K562 (cell line): Measurements from ENCODE around the gene SIRPD. TPM values are rescaled to one million over a fixed set of nuclear protein-coding genes. Genes with fewer than 3 reads are reported as not detected.

ENCODE experiments used
- ATAC-seq: fragments of 200-7000 bp; cut with Tn5 transposase; 3 replicates; pipeline ENCODE4 v1.9.1; 2020; ENCODE audit warnings: moderate library complexity
- BruUV-seq: library from RNA; stranded (reverse); fragments of 400-500 nt; replicated peaks from 2 replicates; lab custom pipeline; 2021; lab: Mats Ljungman, UMichigan
- CTCF ChIA-PET: fragments of 300-600 bp; formaldehyde crosslinking; extraction: SDS; loops from one replicate; lab custom pipeline; 2021; ENCODE audit warnings: low intra/inter-chr PET ratio; lab: Yijun Ruan, JAX
- POLR2A ChIA-PET: fragments of 300-600, 350-650 bp; sonication (Branson Sonifier 250); formaldehyde crosslinking; extraction: SDS; loops from one replicate; lab custom pipeline; 2021; ENCODE audit warnings: antibody characterized with exemption, inconsistent platforms; lab: Yijun Ruan, JAX
- DNase-seq, 4 experiments: peaks; one replicate each; pipeline versions ENCODE4 v3.0.0 to v3.0.0-alpha.2; 2011 to 2018; ENCODE audit warnings: low spot score in 3 of 4, mixed read lengths in 3 of 4; ENCODE audit errors: extremely low read depth in 1 of 4
- FAIRE-seq: peaks from 2 replicates; lab custom pipeline; 2011; peaks lifted over from hg19 to GRCh38; lab: Jason Lieb, UNC
- H2AFZ ChIP-seq: 2 replicates; pipeline ENCODE4 v1.6.0; 2011; ENCODE audit warnings: low read depth, low read length, control low read depth, inconsistent platforms
- H3K27ac ChIP-seq: fragments of 200-600 bp; 3 replicates; pipeline ENCODE4 v1.8.0; 2011; ENCODE audit warnings: low read depth, mild to moderate bottlenecking, control low read depth, inconsistent platforms, low read length, moderate library complexity, mixed read lengths; ENCODE audit errors: extremely low read depth
- H3K27me3 ChIP-seq, 2 experiments: fragments of 300-600 bp in 1 of 2; 2 replicates in 1 of 2; 3 replicates in 1 of 2; pipeline versions ENCODE4 v1.6.0 to v1.8.0; 2011; ENCODE audit warnings: inconsistent platforms in 2 of 2, low read length in 2 of 2, mild to moderate bottlenecking in 1 of 2, mixed read lengths in 1 of 2, moderate library complexity in 1 of 2; ENCODE audit not compliant: control insufficient read depth in 2 of 2, insufficient read depth in 2 of 2
- H3K36me3 ChIP-seq: fragments of 300-600 bp; 3 replicates; pipeline ENCODE4 v1.8.0; 2011; ENCODE audit warnings: mild to moderate bottlenecking, low read length, inconsistent platforms; ENCODE audit not compliant: control insufficient read depth, insufficient read depth
- H3K4me1 ChIP-seq, 2 experiments: fragments of 200-600 bp in 1 of 2; replicated peaks in 1 of 2; 2 replicates in 1 of 2; 3 replicates in 1 of 2; pipeline versions ENCODE4 v1.5.1 to v1.8.0; 2011; ENCODE audit warnings: inconsistent platforms in 2 of 2, low read length in 2 of 2, mild to moderate bottlenecking in 1 of 2, mixed read lengths in 1 of 2, moderate library complexity in 1 of 2; ENCODE audit not compliant: control insufficient read depth in 2 of 2, insufficient read depth in 2 of 2
- H3K4me2 ChIP-seq: 2 replicates; pipeline ENCODE4 v1.6.1; 2011; ENCODE audit warnings: low read length, control low read depth, inconsistent platforms, mixed read lengths; ENCODE audit not compliant: insufficient read depth
- H3K4me3 ChIP-seq: fragments of 200-600 bp; sonication (generic), shearing (Covaris generic); 2 replicates; pipeline ENCODE4 v1.5.1; 2016; ENCODE audit warnings: control low read depth, inconsistent platforms
- H3K79me2 ChIP-seq: fragments of 200-600 bp; 3 replicates; pipeline ENCODE4 v1.8.0; 2011; ENCODE audit warnings: low read length, inconsistent platforms; ENCODE audit not compliant: control insufficient read depth, insufficient read depth
- H3K9ac ChIP-seq, 2 experiments: 2 replicates each; pipeline versions ENCODE4 v1.6.0 to v1.6.1; 2011; ENCODE audit warnings: low read depth in 2 of 2, low read length in 2 of 2, control low read depth in 1 of 2, inconsistent platforms in 1 of 2, mild to moderate bottlenecking in 1 of 2, mixed read lengths in 1 of 2; ENCODE audit not compliant: insufficient read depth in 1 of 2
- H3K9me1 ChIP-seq: one replicate; pipeline ENCODE4 v1.6.0; 2011; ENCODE audit warnings: inconsistent platforms, mild to moderate bottlenecking, low read length, moderate library complexity; ENCODE audit not compliant: control insufficient read depth, insufficient read depth
- H3K9me3 ChIP-seq: replicated peaks from 2 replicates; pipeline ENCODE4 v1.5.1; 2011; ENCODE audit warnings: low read depth, low read length, inconsistent platforms; ENCODE audit not compliant: control insufficient read depth, insufficient read depth
- H4K20me1 ChIP-seq: replicated peaks from 2 replicates; pipeline ENCODE4 v1.6.1; 2011; ENCODE audit warnings: low read length, inconsistent platforms, mixed read lengths; ENCODE audit not compliant: control insufficient read depth, insufficient read depth
- ARID3A ChIP-seq: IDR thresholded peaks from 2 replicates; pipeline ENCODE4 v1.6.1; 2012; ENCODE audit warnings: low read depth, low read length, improper control_type of control experiment, borderline replicate concordance
- C11orf30 ChIP-seq: fragments of 450-650 bp; IDR thresholded peaks from 2 replicates; pipeline ENCODE4 v1.6.1; 2016; ENCODE audit warnings: low read depth, mild to moderate bottlenecking
- NONO ChIP-seq, 2 experiments: fragments of 200-400 bp in 1 of 2; fragments of 450-650 bp in 1 of 2; formaldehyde crosslinking in 1 of 2; IDR thresholded peaks; 2 replicates each; pipeline ENCODE4 v1.6.1; 2017; ENCODE audit warnings: low read depth in 2 of 2, mild to moderate bottlenecking in 2 of 2, moderate library complexity in 2 of 2, low read length in 1 of 2
- SAP30 ChIP-seq: fragments of 200-600 bp; sonication (generic); IDR thresholded peaks from 2 replicates; pipeline ENCODE4 v1.6.1; 2012; ENCODE audit warnings: borderline replicate concordance, low read depth, mild to moderate bottlenecking, moderate library complexity, low read length, control low read depth, inconsistent platforms; ENCODE audit not compliant: insufficient read depth, poor library complexity, severe bottlenecking
- TCF15 ChIP-seq: fragments of 250-450 bp; sonication (Bioruptor Pico); IDR thresholded peaks from 2 replicates; pipeline ENCODE4 v1.8.0; 2022; ENCODE audit warnings: moderate library complexity, mild to moderate bottlenecking, inconsistent platforms
- TSHZ1 ChIP-seq: fragments of 250-450 bp; sonication (Bioruptor Pico); IDR thresholded peaks from 2 replicates; pipeline ENCODE4 v1.4.0; 2020; ENCODE audit warnings: mild to moderate bottlenecking, moderate library complexity
- UBTF ChIP-seq, 2 experiments: IDR thresholded peaks; 2 replicates each; pipeline ENCODE4 v1.6.1; 2012; ENCODE audit warnings: improper control_type of control experiment in 2 of 2, low read depth in 2 of 2, low read length in 2 of 2, borderline replicate concordance in 1 of 2
- ZC3H11A ChIP-seq: IDR thresholded peaks from 2 replicates; pipeline ENCODE4 v1.6.1; 2012; ENCODE audit warnings: low read depth, low read length, improper control_type of control experiment
- ZC3H8 ChIP-seq: fragments of 450-650 bp; IDR thresholded peaks from 2 replicates; pipeline ENCODE4 v1.6.1; 2017
- ZNF57 ChIP-seq: fragments of 450-650 bp; formaldehyde crosslinking; IDR thresholded peaks from 2 replicates; pipeline ENCODE4 v1.4.0; 2020; ENCODE audit warnings: mild to moderate bottlenecking, moderate library complexity
- ZNF75A ChIP-seq: fragments of 450-650 bp; formaldehyde crosslinking; IDR thresholded peaks from 2 replicates; pipeline ENCODE4 v1.4.0; 2020; ENCODE audit warnings: mild to moderate bottlenecking
- ZNF778 ChIP-seq: fragments of 450-650 bp; formaldehyde crosslinking; IDR thresholded peaks from 2 replicates; pipeline ENCODE4 v1.4.0; 2020; ENCODE audit warnings: mild to moderate bottlenecking, moderate library complexity
- WGBS: fragments of 100-300 bp; shearing (Covaris generic); methylation state at CpG from one replicate; pipeline ENCODE4 v1.1.6; 2016; ENCODE audit warnings: low coverage, mixed read lengths; ENCODE audit not compliant: insufficient coverage; ENCODE audit errors: missing lambda C conversion rate; 5-methylcytosine and 5-hydroxymethylcytosine counted together
- in situ Hi-C: fragments of 300-500 bp; cut with MboI; formaldehyde crosslinking; loops from 4 replicates; pipeline ENCODE4 v1.15.0; 2018; ENCODE audit warnings: inconsistent platforms, mixed read lengths
- intact Hi-C: fragments of 100-400 bp; cut with micrococcal nuclease; formaldehyde crosslinking; loops from 2 replicates; pipeline ENCODE4 v1.14.2; 2022
- polyA plus RNA-seq, 8 experiments: library from polyadenylated mRNA; depleted of rRNA in 4 of 8; stranded (reverse) in 5 of 8; unstranded in 3 of 8; fragments of >200 nt; fragmentation: Nextera tagmentation in 2 of 8; fragmentation: Illumina TruSeq in 1 of 8; extraction: Ambion mirVana in 2 of 8; extraction: Trizol in 1 of 8; gene quantifications; 2 replicates each; pipeline versions ENCODE4 v1.2.1 to v1.2.3, GENCODE V29; 2011 to 2014; ENCODE audit warnings: inconsistent platforms in 1 of 8, missing spikeins in 1 of 8
- total RNA-seq, 7 experiments: library from RNA; depleted of rRNA in 6 of 7; stranded (reverse); fragments of >200 nt in 6 of 7; fragmentation: Illumina TruSeq in 2 of 7; extraction: Trizol in 2 of 7; gene quantifications; 2 replicates each; pipeline versions ENCODE4 v1.2.1 to v1.2.3, GENCODE V29; 2011 to 2021; ENCODE audit warnings: low replicate concordance in 1 of 7

Gene SIRPD
- total and polyA plus RNA-seq, 9 of the 15 experiments (the other 6 are each of a cell fraction or from before 2014, with no cell fraction given): not detected

GRCh38 chr20:1491281-1491840 is 66.1 kb downstream of the SIRPD start, which contains the start of gene SIRPB2:
SIRPB2 (minus strand) TSS chr20:1491420; CDS start chr20:1491359, 61 bp downstream.
- Histone ChIP-seq H3K9ac (no peak within 1 kb of the TSS; a peak in 1 of 4 replicates), H3K4me2 (no peak within 1 kb of the TSS), H3K9me3 (no peaks in the 10 kb centered on the region), H4K20me1 (no peaks in the 10 kb centered on the region), H3K9me1 (no peaks in the 10 kb centered on the region), H3K4me3 (no peak within 1 kb of the TSS), H3K79me2 (no peaks in the 10 kb centered on the region), H3K4me1 (no peaks in the 10 kb centered on the region), H3K27me3 (peaks cover 0 to 11% of the 10 kb centered on the region in 2 experiments; a peak in 2 of 5 replicates), H3K36me3 (no peaks in the 10 kb centered on the region), H3K27ac (no peak within 1 kb of the TSS), H2AFZ (no peak within 1 kb of the TSS)
- ChIA-PET POLR2A (no interaction called here), CTCF (no interaction called here)
- in situ Hi-C loops: no loop called here
- 5% methylated on average over 11 of the region's 11 CpGs for WGBS
- ATAC-seq (no peak), DNase-seq (no peak), FAIRE-seq (no peak)
- no TSS peak for BruUV-seq
- intact Hi-C loops: no loop called here
- no peak for TF ChIP-seq TCF15 (CRISPR knock-in tag)
- TF ChIP-seq C11orf30: no peak
- TF ChIP-seq ZNF57 (CRISPR knock-in tag): no peak
- no peak for TF ChIP-seq ZC3H11A
- TF ChIP-seq TSHZ1 (CRISPR knock-in tag): no peak
- TF ChIP-seq NONO (IDR thresholded peaks at IDR 0.05; ENCODE audit: low read depth in 2 of 2, low read length in 1 of 2): no peak
- no peak for TF ChIP-seq ZC3H8
- TF ChIP-seq SAP30: no peak
- no peak for TF ChIP-seq ZNF75A (CRISPR knock-in tag)
- no peak for TF ChIP-seq UBTF (IDR thresholded peaks at IDR 0.05; ENCODE audit: borderline replicate concordance in 1 of 2, low read depth in 2 of 2, low read length in 2 of 2)
- no peak for TF ChIP-seq ARID3A
- TF ChIP-seq ZNF778: no peak
